K562 (cell line): ENCODE data around the gene ALDH1A2. TPM values are rescaled to one million over a fixed set of nuclear protein-coding genes. Genes with fewer than 3 reads are reported as not detected.

Experiments
- CTBP1 ChIP-seq: fragments of 450-650 bp; IDR thresholded peaks from 2 replicates; pipeline ENCODE4 v1.6.1; 2016; ENCODE audit warnings: borderline replicate concordance
- ETV1 ChIP-seq: fragments of 450-650 bp; conservative IDR thresholded peaks from 2 replicates; pipeline ENCODE4 v1.6.1; 2016; ENCODE audit warnings: missing genetic modification characterization, control low read depth, low read depth, missing compliant biosample characterization
- GABPA ChIP-seq: fragments of 200-800 bp; sonication (Bioruptor generic); conservative IDR thresholded peaks from 2 replicates; pipeline ENCODE4 v1.6.1; 2016; ENCODE audit warnings: low read depth, missing genetic modification characterization, missing compliant biosample characterization
- JUND ChIP-seq, 2 experiments: IDR thresholded peaks; 2 replicates in 1 of 2; 3 replicates in 1 of 2; pipeline ENCODE4 v1.6.1; 2011; ENCODE audit warnings: borderline replicate concordance in 2 of 2, low read depth in 2 of 2, low read length in 2 of 2, improper control_type of control experiment in 1 of 2, missing biosample characterization in 1 of 2, missing genetic modification characterization in 1 of 2, missing genetic modification reagents in 1 of 2
- MECOM ChIP-seq: fragments of 250-450 bp; sonication (Bioruptor Pico); IDR thresholded peaks from 2 replicates; pipeline ENCODE4 v1.8.0; 2022; ENCODE audit warnings: inconsistent platforms
- MTA3 ChIP-seq: fragments of 450-650 bp; formaldehyde crosslinking; IDR thresholded peaks from 2 replicates; pipeline ENCODE4 v1.6.1; 2017; ENCODE audit warnings: mild to moderate bottlenecking, borderline replicate concordance
- NEUROD1 ChIP-seq: fragments of 150-350 bp; IDR thresholded peaks from 2 replicates; pipeline ENCODE4 v1.6.1; 2014; ENCODE audit warnings: borderline replicate concordance, low read length, low read depth; ENCODE audit not compliant: partially characterized antibody
- NR2C1 ChIP-seq, 2 experiments: fragments of 450-650 bp; IDR thresholded peaks; 2 replicates each; pipeline ENCODE4 v1.6.1; 2017; ENCODE audit warnings: mild to moderate bottlenecking in 2 of 2, antibody characterized with exemption in 1 of 2, inconsistent platforms in 1 of 2, missing compliant biosample characterization in 1 of 2, missing genetic modification characterization in 1 of 2
- OTX1 ChIP-seq: fragments of 450-650 bp; formaldehyde crosslinking; IDR thresholded peaks from 2 replicates; pipeline ENCODE4 v1.4.0; 2022; ENCODE audit warnings: mild to moderate bottlenecking
- TCF3 ChIP-seq: sonication (generic); formaldehyde crosslinking; IDR thresholded peaks from 2 replicates; pipeline ENCODE4 v1.4.0; 2020; ENCODE audit warnings: mild to moderate bottlenecking, missing genetic modification reagents
- TRIM24 ChIP-seq, 2 experiments: fragments of 450-650 bp; IDR thresholded peaks; 2 replicates each; pipeline ENCODE4 v1.6.1; 2016
- polyA plus RNA-seq, 8 experiments: library from polyadenylated mRNA; depleted of rRNA in 4 of 8; stranded (reverse) in 5 of 8; unstranded in 3 of 8; fragments of >200 nt; fragmentation: Nextera tagmentation in 2 of 8; fragmentation: Illumina TruSeq in 1 of 8; extraction: Ambion mirVana in 2 of 8; extraction: Trizol in 1 of 8; gene quantifications; 2 replicates each; pipeline versions ENCODE4 v1.2.1 to v1.2.3, GENCODE V29; 2011 to 2014; ENCODE audit warnings: inconsistent platforms in 1 of 8, missing spikeins in 1 of 8
- total RNA-seq, 7 experiments: library from RNA; depleted of rRNA in 6 of 7; stranded (reverse); fragments of >200 nt in 6 of 7; fragmentation: Illumina TruSeq in 2 of 7; extraction: Trizol in 2 of 7; gene quantifications; 2 replicates each; pipeline versions ENCODE4 v1.2.1 to v1.2.3, GENCODE V29; 2011 to 2021; ENCODE audit warnings: low replicate concordance in 1 of 7
- TF ChIP-seq, protein P1 (sequence below): fragments of 450-650 bp; formaldehyde crosslinking; IDR thresholded peaks from 2 replicates; pipeline ENCODE4 v1.4.0; 2020; ENCODE audit warnings: mild to moderate bottlenecking, moderate library complexity
- TF ChIP-seq, protein P2 (sequence below), 2 experiments: fragments of 450-650 bp; IDR thresholded peaks; 2 replicates each; pipeline ENCODE4 v1.6.1; 2018; ENCODE audit warnings: mild to moderate bottlenecking in 2 of 2, low read depth in 1 of 2; ENCODE audit not compliant: partially characterized antibody in 2 of 2
- TF ChIP-seq, protein P3 (sequence below): fragments of 250-450 bp; sonication (Bioruptor Pico); IDR thresholded peaks from 2 replicates; pipeline ENCODE4 v1.4.0; 2020; ENCODE audit warnings: mild to moderate bottlenecking, moderate library complexity, borderline replicate concordance

Gene ALDH1A2
- total and polyA plus RNA-seq, 9 of the 15 experiments (the other 6 are each of a cell fraction or from before 2014, with no cell fraction given), result 115 to 393 (median 333) TPM

DNA sequence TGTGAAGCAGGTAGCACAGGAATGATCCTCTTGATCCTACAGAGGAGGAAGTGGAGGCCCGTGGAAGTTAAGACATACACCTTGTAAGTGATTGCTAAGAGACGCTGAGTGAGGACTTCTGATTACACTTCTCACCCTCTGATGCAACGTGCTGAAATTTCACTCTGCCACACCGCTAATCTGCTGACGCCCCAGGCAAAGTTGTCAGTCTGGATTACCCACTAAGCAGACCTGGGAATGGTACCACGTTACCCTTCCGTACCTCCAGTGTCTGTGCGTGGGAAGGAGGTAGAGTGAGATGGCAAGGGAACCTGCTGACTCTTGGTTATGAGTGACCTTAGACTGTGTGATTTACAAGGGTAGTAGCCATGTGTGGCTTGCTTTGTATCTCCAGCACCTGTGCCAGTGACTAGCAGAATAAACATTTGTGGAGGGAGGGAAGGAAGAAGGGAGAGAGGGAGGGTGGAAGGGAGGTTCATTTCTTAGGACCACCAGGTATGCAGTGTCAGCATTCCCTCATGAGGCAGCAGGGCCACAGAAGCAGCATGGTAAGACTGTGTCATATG is 115.0 kb downstream of the ALDH1A2 start (continued):
- TF ChIP-seq OTX1 (CRISPR knock-in tag) (peak; percentile 78; the same call in 1 of the 2 replicates), NR2C1 (IDR thresholded peaks at IDR 0.05) (no peak), NR2C1 (tag; IDR thresholded peaks at IDR 0.05) (peak; percentile 84), NEUROD1 (no peak), TRIM24 (IDR thresholded peaks at IDR 0.05) (peak; percentile 90 to 95; a peak in 3 of 4 replicates), TCF3 (CRISPR knock-in tag) (peak; percentile 32; the same call in 1 of the 2 replicates), JUND (IDR thresholded peaks at IDR 0.05; ENCODE audit: borderline replicate concordance, low read depth, low read length) (peak; percentile 87), JUND (tag; IDR thresholded peaks at IDR 0.05; ENCODE audit: borderline replicate concordance, low read depth, low read length) (peak; percentile 73; the same call in 1 of the 3 replicates), ETV1 (peak; percentile 65; the same call in 1 of the 2 replicates), MTA3 (peak; percentile 77; the same call in 1 of the 2 replicates), CTBP1 (peak; percentile 94), GABPA (tag) (0 out of 2 replicates have a peak, but pooled peaks have one; percentile 32), MECOM (CRISPR knock-in tag) (peak; percentile 75; the same call in 1 of the 2 replicates)
- TF ChIP-seq, protein P1, sequence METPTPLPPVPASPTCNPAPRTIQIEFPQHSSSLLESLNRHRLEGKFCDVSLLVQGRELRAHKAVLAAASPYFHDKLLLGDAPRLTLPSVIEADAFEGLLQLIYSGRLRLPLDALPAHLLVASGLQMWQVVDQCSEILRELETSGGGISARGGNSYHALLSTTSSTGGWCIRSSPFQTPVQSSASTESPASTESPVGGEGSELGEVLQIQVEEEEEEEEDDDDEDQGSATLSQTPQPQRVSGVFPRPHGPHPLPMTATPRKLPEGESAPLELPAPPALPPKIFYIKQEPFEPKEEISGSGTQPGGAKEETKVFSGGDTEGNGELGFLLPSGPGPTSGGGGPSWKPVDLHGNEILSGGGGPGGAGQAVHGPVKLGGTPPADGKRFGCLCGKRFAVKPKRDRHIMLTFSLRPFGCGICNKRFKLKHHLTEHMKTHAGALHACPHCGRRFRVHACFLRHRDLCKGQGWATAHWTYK, result peak; percentile 82; the same call in 1 of the 2 replicates
- TF ChIP-seq, protein P2, sequence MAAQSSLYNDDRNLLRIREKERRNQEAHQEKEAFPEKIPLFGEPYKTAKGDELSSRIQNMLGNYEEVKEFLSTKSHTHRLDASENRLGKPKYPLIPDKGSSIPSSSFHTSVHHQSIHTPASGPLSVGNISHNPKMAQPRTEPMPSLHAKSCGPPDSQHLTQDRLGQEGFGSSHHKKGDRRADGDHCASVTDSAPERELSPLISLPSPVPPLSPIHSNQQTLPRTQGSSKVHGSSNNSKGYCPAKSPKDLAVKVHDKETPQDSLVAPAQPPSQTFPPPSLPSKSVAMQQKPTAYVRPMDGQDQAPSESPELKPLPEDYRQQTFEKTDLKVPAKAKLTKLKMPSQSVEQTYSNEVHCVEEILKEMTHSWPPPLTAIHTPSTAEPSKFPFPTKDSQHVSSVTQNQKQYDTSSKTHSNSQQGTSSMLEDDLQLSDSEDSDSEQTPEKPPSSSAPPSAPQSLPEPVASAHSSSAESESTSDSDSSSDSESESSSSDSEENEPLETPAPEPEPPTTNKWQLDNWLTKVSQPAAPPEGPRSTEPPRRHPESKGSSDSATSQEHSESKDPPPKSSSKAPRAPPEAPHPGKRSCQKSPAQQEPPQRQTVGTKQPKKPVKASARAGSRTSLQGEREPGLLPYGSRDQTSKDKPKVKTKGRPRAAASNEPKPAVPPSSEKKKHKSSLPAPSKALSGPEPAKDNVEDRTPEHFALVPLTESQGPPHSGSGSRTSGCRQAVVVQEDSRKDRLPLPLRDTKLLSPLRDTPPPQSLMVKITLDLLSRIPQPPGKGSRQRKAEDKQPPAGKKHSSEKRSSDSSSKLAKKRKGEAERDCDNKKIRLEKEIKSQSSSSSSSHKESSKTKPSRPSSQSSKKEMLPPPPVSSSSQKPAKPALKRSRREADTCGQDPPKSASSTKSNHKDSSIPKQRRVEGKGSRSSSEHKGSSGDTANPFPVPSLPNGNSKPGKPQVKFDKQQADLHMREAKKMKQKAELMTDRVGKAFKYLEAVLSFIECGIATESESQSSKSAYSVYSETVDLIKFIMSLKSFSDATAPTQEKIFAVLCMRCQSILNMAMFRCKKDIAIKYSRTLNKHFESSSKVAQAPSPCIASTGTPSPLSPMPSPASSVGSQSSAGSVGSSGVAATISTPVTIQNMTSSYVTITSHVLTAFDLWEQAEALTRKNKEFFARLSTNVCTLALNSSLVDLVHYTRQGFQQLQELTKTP (IDR thresholded peaks at IDR 0.05; ENCODE audit: low read depth in 1 of 2, partially characterized antibody in 2 of 2), result peak in 1 of 2 experiments; percentile 67
- TF ChIP-seq, protein P3, sequence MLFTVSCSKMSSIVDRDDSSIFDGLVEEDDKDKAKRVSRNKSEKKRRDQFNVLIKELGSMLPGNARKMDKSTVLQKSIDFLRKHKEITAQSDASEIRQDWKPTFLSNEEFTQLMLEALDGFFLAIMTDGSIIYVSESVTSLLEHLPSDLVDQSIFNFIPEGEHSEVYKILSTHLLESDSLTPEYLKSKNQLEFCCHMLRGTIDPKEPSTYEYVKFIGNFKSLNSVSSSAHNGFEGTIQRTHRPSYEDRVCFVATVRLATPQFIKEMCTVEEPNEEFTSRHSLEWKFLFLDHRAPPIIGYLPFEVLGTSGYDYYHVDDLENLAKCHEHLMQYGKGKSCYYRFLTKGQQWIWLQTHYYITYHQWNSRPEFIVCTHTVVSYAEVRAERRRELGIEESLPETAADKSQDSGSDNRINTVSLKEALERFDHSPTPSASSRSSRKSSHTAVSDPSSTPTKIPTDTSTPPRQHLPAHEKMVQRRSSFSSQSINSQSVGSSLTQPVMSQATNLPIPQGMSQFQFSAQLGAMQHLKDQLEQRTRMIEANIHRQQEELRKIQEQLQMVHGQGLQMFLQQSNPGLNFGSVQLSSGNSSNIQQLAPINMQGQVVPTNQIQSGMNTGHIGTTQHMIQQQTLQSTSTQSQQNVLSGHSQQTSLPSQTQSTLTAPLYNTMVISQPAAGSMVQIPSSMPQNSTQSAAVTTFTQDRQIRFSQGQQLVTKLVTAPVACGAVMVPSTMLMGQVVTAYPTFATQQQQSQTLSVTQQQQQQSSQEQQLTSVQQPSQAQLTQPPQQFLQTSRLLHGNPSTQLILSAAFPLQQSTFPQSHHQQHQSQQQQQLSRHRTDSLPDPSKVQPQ, result no peak
